Right lobe of liver (tissue), 6 donors: ENCODE data around the gene PEPD. TPM values are rescaled to one million over a fixed set of nuclear protein-coding genes. Genes with fewer than 3 reads are reported as not detected.

Experiments used
- ATAC-seq, 4 donors: fragments of 200-7000 bp; cut with Tn5 transposase; one replicate each; pipeline ENCODE4 v1.9.1; 2020; ENCODE audit warnings: mild to moderate bottlenecking in 4 of 4, moderate library complexity in 4 of 4
- DNase-seq, 3 donors: peaks; one replicate each; pipeline ENCODE4 v3.0.0-alpha.2; 2020
- H3K27ac ChIP-seq, 3 donors: fragments of 200-600 bp; one replicate each; pipeline ENCODE4 v1.8.0; 2022
- H3K27me3 ChIP-seq, 2 donors: fragments of 200-600 bp; one replicate each; pipeline ENCODE4 v1.8.0; 2022
- H3K36me3 ChIP-seq, 4 donors: fragments of 200-600 bp; sonication (generic) in 1 of 4; one replicate each; pipeline versions ENCODE4 v1.5.1 to v1.8.0; 2017 to 2022; ENCODE audit warnings: control low read depth in 1 of 4
- H3K4me1 ChIP-seq, 4 donors: fragments of 200-600 bp; sonication (generic) in 1 of 4; one replicate each; pipeline versions ENCODE4 v1.5.1 to v1.8.0; 2017 to 2022; ENCODE audit warnings: control low read depth in 1 of 4
- H3K4me3 ChIP-seq, 3 donors: fragments of 200-600 bp; one replicate each; pipeline ENCODE4 v1.8.0; 2022
- H3K9me3 ChIP-seq, 4 donors: fragments of 200-600 bp; sonication (generic) in 1 of 4; one replicate each; pipeline versions ENCODE4 v1.5.1 to v1.8.0; 2017 to 2022; ENCODE audit warnings: control low read depth in 1 of 4
- POLR2A ChIP-seq: fragments of 450-650 bp; IDR thresholded peaks from one replicate; pipeline ENCODE4 v1.6.1; 2017; ENCODE audit warnings: antibody characterized with exemption, mild to moderate bottlenecking
- WGBS: methylation state at CpG from one replicate; pipeline ENCODE4 v1.1.6; 2018; ENCODE audit warnings: low coverage, low lambda C conversion rate; ENCODE audit not compliant: insufficient coverage; ENCODE audit errors: missing lambda C conversion rate; 5-methylcytosine and 5-hydroxymethylcytosine counted together
- intact Hi-C, 2 donors: fragments of 100-400 bp; cut with DNase I; formaldehyde crosslinking; loops; one replicate each; pipeline versions ENCODE4 v1.11.2 to v1.14.1; 2022
- total RNA-seq, 6 experiments: library from RNA; depleted of rRNA in 2 of 6; stranded (reverse); fragments of >200 nt in 2 of 6; fragmentation: NEBNext Ultra II Directional in 3 of 6; extraction: Animal tissue kit (Norgen Biotek cat#: 25700) in 3 of 6; gene quantifications; one replicate each; pipeline versions ENCODE4 v1.1.0 to v1.2.4, GENCODE V29; 2016 to 2023
- TF ChIP-seq, protein P1 (sequence below), 4 donors: fragments of 200-600 bp in 3 of 4; fragments of 450-650 bp in 1 of 4; IDR thresholded peaks; one replicate each; pipeline versions ENCODE4 v1.5.1 to v1.8.0; 2016 to 2022; ENCODE audit warnings: antibody characterized with exemption in 4 of 4, mild to moderate bottlenecking in 2 of 4
- donor health status: DM: no; HTN: yes; CAD: no.
- donor health status: DM: no; HTN: no; CAD: no.
- donor health status: DM: no; HTN: no; CAD: no.
- donor health status: DM: no; HTN: yes; CAD: no.
- donor health status: DM: no; HTN: yes; CAD: no.

The PEPD gene
- total RNA-seq, 6 experiments from 2014 or later = 121 to 261 (median 167) TPM

- ATAC-seq (no peak), DNase-seq (peak in 2 of 3 donors; percentile 28 to 39)
- Histone ChIP-seq H3K27me3 (no peaks in the 10 kb centered on the region), H3K4me3 (no peak overlapping the region), H3K36me3 (no peaks in the 10 kb centered on the region), H3K27ac (no peak overlapping the region), H3K9me3 (no peaks in the 10 kb centered on the region), H3K4me1 (no peaks in the 10 kb centered on the region)
- intact Hi-C loops = loop anchor here (5.0 kb wide), 1 partner anchor 342 kb away; no protein-coding TSS in a partner anchor
- TF ChIP-seq POLR2A = no peak
- TF ChIP-seq, protein P1, sequence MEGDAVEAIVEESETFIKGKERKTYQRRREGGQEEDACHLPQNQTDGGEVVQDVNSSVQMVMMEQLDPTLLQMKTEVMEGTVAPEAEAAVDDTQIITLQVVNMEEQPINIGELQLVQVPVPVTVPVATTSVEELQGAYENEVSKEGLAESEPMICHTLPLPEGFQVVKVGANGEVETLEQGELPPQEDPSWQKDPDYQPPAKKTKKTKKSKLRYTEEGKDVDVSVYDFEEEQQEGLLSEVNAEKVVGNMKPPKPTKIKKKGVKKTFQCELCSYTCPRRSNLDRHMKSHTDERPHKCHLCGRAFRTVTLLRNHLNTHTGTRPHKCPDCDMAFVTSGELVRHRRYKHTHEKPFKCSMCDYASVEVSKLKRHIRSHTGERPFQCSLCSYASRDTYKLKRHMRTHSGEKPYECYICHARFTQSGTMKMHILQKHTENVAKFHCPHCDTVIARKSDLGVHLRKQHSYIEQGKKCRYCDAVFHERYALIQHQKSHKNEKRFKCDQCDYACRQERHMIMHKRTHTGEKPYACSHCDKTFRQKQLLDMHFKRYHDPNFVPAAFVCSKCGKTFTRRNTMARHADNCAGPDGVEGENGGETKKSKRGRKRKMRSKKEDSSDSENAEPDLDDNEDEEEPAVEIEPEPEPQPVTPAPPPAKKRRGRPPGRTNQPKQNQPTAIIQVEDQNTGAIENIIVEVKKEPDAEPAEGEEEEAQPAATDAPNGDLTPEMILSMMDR (IDR thresholded peaks at IDR 0.05) = no peak
- 81% methylated on average over 5 of the region's 17 CpGs for WGBS
Observed at GRCh38 chr19:33429891-33430673, 91.5 kb downstream of the PEPD start.

GRCh38 chr19:33428627-33429125 is 92.9 kb downstream of the PEPD start:
- Histone ChIP-seq H3K27me3 (no peaks in the 10 kb centered on the region), H3K4me3 (no peak overlapping the region), H3K9me3 (no peaks in the 10 kb centered on the region), H3K27ac (no peak overlapping the region), H3K36me3 (no peaks in the 10 kb centered on the region), H3K4me1 (no peaks in the 10 kb centered on the region)
- no peak for ATAC-seq
- TF ChIP-seq, protein P1 (IDR thresholded peaks at IDR 0.05) = no peak
- no peak for TF ChIP-seq POLR2A
- WGBS = 100% methylated on average over 2 of the region's 5 CpGs
- intact Hi-C loops = no loop called here
- peak in 2 of 3 donors; percentile 4 to 28 for DNase-seq

- DNase-seq (peak; percentile 8 to 36 (median 35)), ATAC-seq (no peak)
- 84% methylated on average over 14 of the region's 22 CpGs for WGBS
- Histone ChIP-seq H3K4me3 (no peak overlapping the region), H3K27me3 (no peaks in the 10 kb centered on the region), H3K27ac (no peak overlapping the region), H3K36me3 (no peaks in the 10 kb centered on the region), H3K4me1 (no peaks in the 10 kb centered on the region), H3K9me3 (no peaks in the 10 kb centered on the region)
- TF ChIP-seq POLR2A = no peak
- TF ChIP-seq, protein P1 (IDR thresholded peaks at IDR 0.05) = no peak
- intact Hi-C loops = no loop called here
Observed at GRCh38 chr19:33427801-33428626, 93.6 kb downstream of the PEPD start.

GRCh38 chr19:33426621-33427361 is 94.8 kb downstream of the PEPD start:
- Histone ChIP-seq H3K4me1 (no peaks in the 10 kb centered on the region), H3K27ac (no peak overlapping the region), H3K27me3 (no peaks in the 10 kb centered on the region), H3K4me3 (no peak overlapping the region), H3K9me3 (no peaks in the 10 kb centered on the region), H3K36me3 (no peaks in the 10 kb centered on the region)
- intact Hi-C loops = no loop called here
- no peak for ATAC-seq
- WGBS = 87% methylated on average over 10 of the region's 24 CpGs
- peak; percentile 10 to 41 (median 38) for DNase-seq
- no peak for TF ChIP-seq POLR2A
- TF ChIP-seq, protein P1 (IDR thresholded peaks at IDR 0.05) = no peak
